Neural cell (in vitro differentiated cells): ENCODE results near the gene TMEM232.

ENCODE experiments used
- EP300 ChIP-seq: fragments of 450-650 bp; conservative IDR thresholded peaks from 2 replicates; pipeline ENCODE4 v1.6.1; 2014; ENCODE audit warnings: antibody characterized with exemption, mild to moderate bottlenecking, moderate library complexity; ENCODE audit not compliant: poor library complexity, severe bottlenecking
- MXI1 ChIP-seq: fragments of 450-650 bp; conservative IDR thresholded peaks from 2 replicates; pipeline ENCODE4 v1.6.1; 2014; ENCODE audit warnings: antibody characterized with exemption, mild to moderate bottlenecking; ENCODE audit not compliant: poor library complexity, severe bottlenecking
- POLR2AphosphoS5 ChIP-seq: IDR thresholded peaks from 2 replicates; pipeline ENCODE4 v1.6.1; 2012
- RAD21 ChIP-seq: fragments of 450-650 bp; conservative IDR thresholded peaks from 2 replicates; pipeline ENCODE4 v1.6.1; 2014; ENCODE audit warnings: antibody characterized with exemption, mild to moderate bottlenecking, moderate library complexity
- TAF1 ChIP-seq: IDR thresholded peaks from 2 replicates; pipeline ENCODE4 v1.6.1; 2012; ENCODE audit warnings: low read depth
- TF ChIP-seq, protein P1 (sequence below): fragments of 450-650 bp; IDR thresholded peaks from 2 replicates; pipeline ENCODE4 v1.5.1; 2014; ENCODE audit warnings: antibody characterized with exemption, mild to moderate bottlenecking, moderate library complexity; ENCODE audit not compliant: poor library complexity, severe bottlenecking

DNA sequence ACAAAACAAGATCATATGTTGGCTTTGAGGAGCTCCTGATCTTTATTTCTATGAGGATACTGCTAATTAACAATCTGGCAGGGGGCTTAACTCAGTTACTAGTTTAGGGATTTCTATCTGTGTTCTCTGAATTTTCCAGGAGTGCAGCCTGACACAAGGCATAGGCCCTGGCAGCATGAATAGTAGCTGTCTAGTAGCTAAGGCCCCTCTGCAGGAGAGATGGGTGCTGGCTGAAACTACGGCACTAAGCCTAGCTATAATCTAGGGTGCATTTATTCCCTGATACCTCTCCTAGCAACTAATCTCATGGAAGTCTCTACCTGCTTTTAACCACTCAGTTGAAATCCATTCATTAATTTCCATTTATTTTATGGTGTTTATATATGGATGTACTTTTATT lies 268.2 kb downstream of the TMEM232 start:
- TF ChIP-seq MXI1 (no peak), RAD21 (no peak), POLR2AphosphoS5 (no peak), EP300 (no peak), TAF1 (no peak)
- TF ChIP-seq, protein P1, sequence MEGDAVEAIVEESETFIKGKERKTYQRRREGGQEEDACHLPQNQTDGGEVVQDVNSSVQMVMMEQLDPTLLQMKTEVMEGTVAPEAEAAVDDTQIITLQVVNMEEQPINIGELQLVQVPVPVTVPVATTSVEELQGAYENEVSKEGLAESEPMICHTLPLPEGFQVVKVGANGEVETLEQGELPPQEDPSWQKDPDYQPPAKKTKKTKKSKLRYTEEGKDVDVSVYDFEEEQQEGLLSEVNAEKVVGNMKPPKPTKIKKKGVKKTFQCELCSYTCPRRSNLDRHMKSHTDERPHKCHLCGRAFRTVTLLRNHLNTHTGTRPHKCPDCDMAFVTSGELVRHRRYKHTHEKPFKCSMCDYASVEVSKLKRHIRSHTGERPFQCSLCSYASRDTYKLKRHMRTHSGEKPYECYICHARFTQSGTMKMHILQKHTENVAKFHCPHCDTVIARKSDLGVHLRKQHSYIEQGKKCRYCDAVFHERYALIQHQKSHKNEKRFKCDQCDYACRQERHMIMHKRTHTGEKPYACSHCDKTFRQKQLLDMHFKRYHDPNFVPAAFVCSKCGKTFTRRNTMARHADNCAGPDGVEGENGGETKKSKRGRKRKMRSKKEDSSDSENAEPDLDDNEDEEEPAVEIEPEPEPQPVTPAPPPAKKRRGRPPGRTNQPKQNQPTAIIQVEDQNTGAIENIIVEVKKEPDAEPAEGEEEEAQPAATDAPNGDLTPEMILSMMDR, result no peak
